HFFc6 (cell line): ENCODE data around the gene PIGX. TPM values are rescaled to one million over a fixed set of nuclear protein-coding genes. Genes with fewer than 3 reads are reported as not detected.
"Not testable (repeated sequence)": the region's sequence is repeated elsewhere in the genome, so short reads cannot be mapped to it uniquely, and the experiment has no call there.

Source experiments
- DNase-seq: peaks from one replicate; pipeline ENCODE4 v3.0.0-alpha.2; 2018
- H3K27ac Mint-ChIP-seq: 2 replicates; pipeline ENCODE4 v1.8.0; 2020; ENCODE audit warnings: mild to moderate bottlenecking, mixed read lengths
- H3K27me3 Mint-ChIP-seq: 2 replicates; pipeline ENCODE4 v1.8.0; 2021; ENCODE audit warnings: mild to moderate bottlenecking, moderate library complexity, mixed read lengths; ENCODE audit not compliant: insufficient read depth
- H3K36me3 Mint-ChIP-seq: 2 replicates; pipeline ENCODE4 v1.8.0; 2021; ENCODE audit warnings: low read depth, mixed read lengths
- H3K4me1 Mint-ChIP-seq: 2 replicates; pipeline ENCODE4 v1.8.0; 2020; ENCODE audit warnings: low read depth, mixed read lengths
- H3K4me3 Mint-ChIP-seq: 2 replicates; pipeline ENCODE4 v1.8.0; 2020; ENCODE audit warnings: mild to moderate bottlenecking, moderate library complexity, mixed read lengths
- H3K9me3 Mint-ChIP-seq: 2 replicates; pipeline ENCODE4 v1.8.0; 2020; ENCODE audit warnings: mild to moderate bottlenecking, mixed read lengths
- CTCF ChIP-seq: fragments of 200-600 bp; sonication (generic); IDR thresholded peaks from 2 replicates; pipeline ENCODE4 v1.5.0; 2021; ENCODE audit warnings: antibody characterized with exemption, mild to moderate bottlenecking
- total RNA-seq, 6 experiments: library from RNA; stranded (reverse); fragmentation: NEBNext Ultra II Directional; extraction: Animal tissue kit (Norgen Biotek cat#: 25700); gene quantifications; 2 replicates in 1 of 6; 3 replicates in 5 of 6; pipeline ENCODE4 v1.2.3, GENCODE V29; 2021

PIGX gene
- total RNA-seq, 6 experiments from 2014 or later = 19.6 to 25.0 (median 24.2) TPM

- DNase-seq = no peak
- TF ChIP-seq CTCF = no peak
- H3K36me3 Mint-ChIP-seq = peaks cover 4% of the 10 kb centered on the region; the same call in 1 of the 2 replicates
Observed at GRCh38 chr3:196706327-196706726, 5.8 kb upstream of the PIGX start.

GRCh38 chr3:196706731-196707130, 5.4 kb upstream of the PIGX start:
- peaks cover 10% of the 10 kb centered on the region; the same call in 1 of the 2 replicates for H3K27me3 Mint-ChIP-seq
- H3K4me1 Mint-ChIP-seq = peaks cover 10% of the 10 kb centered on the region
- H3K36me3 Mint-ChIP-seq = peaks cover 4% of the 10 kb centered on the region; the same call in 1 of the 2 replicates
- TF ChIP-seq CTCF = no peak
- H3K9me3 Mint-ChIP-seq = no peaks in the 10 kb centered on the region
- DNase-seq = no peak
- no peak overlapping the region for H3K4me3 Mint-ChIP-seq
- no peak overlapping the region for H3K27ac Mint-ChIP-seq

More at GRCh38 chr3:196706327-196706726, 5.8 kb upstream of the PIGX start:
- no peaks in the 10 kb centered on the region for H3K9me3 Mint-ChIP-seq
- H3K27me3 Mint-ChIP-seq = peaks cover 13% of the 10 kb centered on the region; the same call in 1 of the 2 replicates
- peaks cover 6% of the 10 kb centered on the region for H3K4me1 Mint-ChIP-seq
- H3K4me3 Mint-ChIP-seq = no peak overlapping the region
- no peak overlapping the region for H3K27ac Mint-ChIP-seq

- H3K9me3 Mint-ChIP-seq = no peaks in the 10 kb centered on the region
- H3K27me3 Mint-ChIP-seq = peaks cover 4% of the 10 kb centered on the region; the same call in 1 of the 2 replicates
- H3K36me3 Mint-ChIP-seq = peaks cover 3% of the 10 kb centered on the region; the same call in 1 of the 2 replicates
- no peak for TF ChIP-seq CTCF
- no peak overlapping the region for H3K4me3 Mint-ChIP-seq
- H3K4me1 Mint-ChIP-seq = peaks cover 11% of the 10 kb centered on the region
- H3K27ac Mint-ChIP-seq = no peak overlapping the region
- no peak for DNase-seq
Observed at GRCh38 chr3:196707566-196707965, 4.6 kb upstream of the PIGX start.

GRCh38 chr3:196708467-196708866, 3.7 kb upstream of the PIGX start:
- Mint-ChIP-seq H3K36me3 (no peaks in the 10 kb centered on the region), H3K4me3 (no peak overlapping the region), H3K4me1 (peaks cover 20% of the 10 kb centered on the region), H3K27me3 (peaks cover 3% of the 10 kb centered on the region; the same call in 1 of the 2 replicates), H3K27ac (no peak overlapping the region), H3K9me3 (no peaks in the 10 kb centered on the region)
- DNase-seq = no peak
- no peak for TF ChIP-seq CTCF

GRCh38 chr3:196712514-196713413, 587 bp downstream of the PIGX start:
- no peaks in the 10 kb centered on the region for H3K27me3 Mint-ChIP-seq
- H3K36me3 Mint-ChIP-seq = no peaks in the 10 kb centered on the region
- TF ChIP-seq CTCF = no peak
- peak; percentile 25 for DNase-seq
- H3K4me3 Mint-ChIP-seq = peak overlapping the region; percentile 91
- peaks cover 26% of the 10 kb centered on the region for H3K4me1 Mint-ChIP-seq
- H3K27ac Mint-ChIP-seq = peak overlapping the region; percentile 93
- H3K9me3 Mint-ChIP-seq = no peaks in the 10 kb centered on the region

- not testable (repeated sequence) for DNase-seq, H3K27me3 Mint-ChIP-seq, H3K9me3 Mint-ChIP-seq, H3K27ac Mint-ChIP-seq, H3K4me3 Mint-ChIP-seq
- Mint-ChIP-seq H3K4me1 (peaks cover 14% of the 10 kb centered on the region), H3K36me3 (peaks cover 23% of the 10 kb centered on the region)
Observed at GRCh38 chr3:196717162-196717561, 5.0 kb downstream of the PIGX start.
